ENCODE measurements around the gene KIF26B.

DNA sequence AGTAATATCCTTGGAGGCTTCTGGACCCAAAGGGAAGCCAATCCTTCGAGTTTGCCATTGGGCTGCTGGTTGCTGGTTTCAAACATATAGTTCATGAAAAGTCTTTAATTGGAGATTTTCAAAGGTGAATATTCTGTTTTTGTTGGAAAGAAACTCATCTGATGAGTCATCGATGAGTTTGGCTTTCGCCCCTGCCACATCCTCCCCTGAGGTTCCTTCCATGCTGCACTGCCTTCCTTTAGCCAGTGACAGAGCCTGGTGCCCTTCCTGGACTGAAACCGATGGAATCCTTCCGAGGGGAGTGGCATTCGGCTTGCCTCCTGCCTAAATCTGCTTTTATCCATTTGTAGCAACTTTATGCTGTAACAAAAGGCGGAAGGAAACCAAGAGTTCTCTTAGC, 550.0 kb downstream of the KIF26B start:
- TF ChIP-seq CTCF (IDR thresholded peaks at IDR 0.05) (no peak), POLR2A (IDR thresholded peaks at IDR 0.05) (no peak), POLR2AphosphoS5 (IDR thresholded peaks at IDR 0.05) (no peak)

Measured in suprapubic skin (tissue), 4 donors.